Measurements from ENCODE around the gene RNF169.

RNF169 gene

GRCh38 chr11:74770456-74770855 lies 21.8 kb downstream of the RNF169 start:
- DNase-seq (ENCODE audit: low spot score) = no peak

GRCh38 chr11:74771139-74771538 lies 22.5 kb downstream of the RNF169 start:
- no peak for DNase-seq (ENCODE audit: low spot score)

- DNase-seq (ENCODE audit: low spot score) = no peak
Measured at GRCh38 chr11:74773476-74773875, 24.8 kb downstream of the RNF169 start.

- no peak for DNase-seq (ENCODE audit: low spot score)
Measured at GRCh38 chr11:74775762-74776161, 27.1 kb downstream of the RNF169 start.

GRCh38 chr11:74776546-74776945 lies 27.9 kb downstream of the RNF169 start:
- no peak for DNase-seq (ENCODE audit: low spot score)

- no peak for DNase-seq (ENCODE audit: low spot score)
Measured at GRCh38 chr11:74777038-74777437, 28.4 kb downstream of the RNF169 start.

- no peak for DNase-seq (ENCODE audit: low spot score)
Measured at GRCh38 chr11:74777877-74778276, 29.2 kb downstream of the RNF169 start.

- no peak for DNase-seq (ENCODE audit: low spot score)
Measured at GRCh38 chr11:74778581-74778980, 29.9 kb downstream of the RNF169 start.

- no peak for DNase-seq (ENCODE audit: low spot score)
Measured at GRCh38 chr11:74780248-74781005, 31.8 kb downstream of the RNF169 start.

- peak; percentile 67 for DNase-seq (ENCODE audit: low spot score)
Measured at GRCh38 chr11:74783241-74783871, 34.7 kb downstream of the RNF169 start.

GRCh38 chr11:74784234-74784633 lies 35.6 kb downstream of the RNF169 start:
- DNase-seq (ENCODE audit: low spot score) = no peak

- DNase-seq (ENCODE audit: low spot score) = no peak
Measured at GRCh38 chr11:74784726-74785125, 36.1 kb downstream of the RNF169 start.

GRCh38 chr11:74786574-74786973 lies 37.9 kb downstream of the RNF169 start:
- DNase-seq (ENCODE audit: low spot score) = no peak

GRCh38 chr11:74791333-74792100 lies 42.9 kb downstream of the RNF169 start:
- no peak for DNase-seq (ENCODE audit: low spot score)

- DNase-seq (ENCODE audit: low spot score) = no peak
Measured at GRCh38 chr11:74806267-74806666, 57.6 kb downstream of the RNF169 start.

- no peak for DNase-seq (ENCODE audit: low spot score)
Measured at GRCh38 chr11:74809801-74810200, 61.2 kb downstream of the RNF169 start.

- DNase-seq (ENCODE audit: low spot score) = peak; percentile 6
Measured at GRCh38 chr11:74815966-74816365, 67.3 kb downstream of the RNF169 start.

GRCh38 chr11:74816664-74817063 lies 68.0 kb downstream of the RNF169 start:
- no peak for DNase-seq (ENCODE audit: low spot score)

GRCh38 chr11:74818283-74818946 lies 69.8 kb downstream of the RNF169 start:
- no peak for DNase-seq (ENCODE audit: low spot score)

GRCh38 chr11:74819400-74819799 lies 70.8 kb downstream of the RNF169 start:
- no peak for DNase-seq (ENCODE audit: low spot score)

- DNase-seq (ENCODE audit: low spot score) = no peak
Measured at GRCh38 chr11:74820763-74821162, 72.1 kb downstream of the RNF169 start.

GRCh38 chr11:74822170-74822569 lies 73.5 kb downstream of the RNF169 start:
- peak; percentile 73 for DNase-seq (ENCODE audit: low spot score)
